Amygdala (tissue), 56 donors: ENCODE data around the gene PSPN.
"Not testable (repeated sequence)": the region's sequence is repeated elsewhere in the genome, so short reads cannot be mapped to it uniquely, and the experiment has no call there.

Experiments
- DNase-seq, 56 donors: peaks; one replicate each; lab custom pipeline; 2025; lab: John Stamatoyannopoulos, UW

The PSPN gene

DNA sequence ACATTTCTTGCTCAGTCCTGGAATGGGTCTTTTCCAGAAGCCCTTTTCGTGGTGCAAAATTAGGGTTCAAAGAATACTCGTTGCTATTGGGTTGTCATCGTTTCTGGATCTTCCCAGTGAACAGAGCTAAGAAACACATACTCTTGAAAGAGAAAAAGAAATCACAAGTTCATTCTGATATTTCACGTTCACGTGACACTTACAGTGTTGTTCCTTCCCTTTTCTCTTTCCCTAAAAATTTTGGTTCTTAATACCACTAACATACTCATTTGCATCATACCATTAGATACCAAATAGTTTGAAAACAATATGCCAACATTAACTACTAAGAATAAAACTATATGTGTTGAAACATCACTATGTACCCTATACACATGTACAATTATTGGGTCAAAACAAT, 30.7 kb upstream of the PSPN start:
- no peak for DNase-seq

- DNase-seq, result peak in 54 of 56 donors; percentile 3 to 90 (median 70)
These were observed 27.3 kb upstream of the PSPN start for GRCh38 chr19:6402837-6403608.

DNA sequence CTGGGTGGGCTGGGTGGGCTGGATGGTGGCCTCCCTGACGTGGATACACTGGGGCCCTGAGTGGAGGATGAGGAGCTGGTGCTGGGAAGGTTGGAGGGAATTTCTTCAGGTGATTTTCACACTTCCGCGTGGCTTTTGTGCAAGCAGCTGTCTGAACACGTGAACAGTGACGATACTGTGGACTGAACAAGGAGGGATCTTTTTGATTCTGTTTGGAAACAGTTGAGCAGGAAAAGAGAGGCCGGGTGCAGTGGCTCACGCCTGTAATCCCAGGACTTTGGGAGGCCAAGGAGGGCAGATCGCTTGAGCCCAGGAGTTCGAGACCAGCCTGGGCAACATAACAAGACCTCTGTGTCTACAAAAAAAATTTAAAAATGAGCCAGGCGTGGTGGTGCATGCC, 26.3 kb upstream of the PSPN start:
- no peak for DNase-seq

- DNase-seq, result not testable (repeated sequence)
These were observed 24.6 kb upstream of the PSPN start for GRCh38 chr19:6400062-6400944.

DNA sequence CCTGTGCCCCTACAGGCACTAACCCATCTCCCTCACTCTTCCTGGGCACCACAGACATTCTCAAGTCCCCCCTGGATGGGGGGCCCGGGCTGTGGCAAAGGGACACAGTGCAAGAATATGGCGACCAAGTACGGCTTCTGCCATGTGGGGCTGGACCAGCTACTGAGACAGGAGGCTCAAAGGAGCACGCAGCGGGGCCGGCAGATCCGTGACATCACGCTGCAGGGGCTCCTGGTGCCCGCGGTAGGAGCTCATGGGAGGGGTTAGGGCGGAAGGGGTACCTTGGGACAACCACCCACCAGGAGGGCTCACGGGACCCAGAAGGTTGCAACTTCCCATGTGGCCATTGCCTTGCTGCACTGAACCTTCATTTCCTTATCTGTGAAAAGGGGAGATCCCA, 20.6 kb upstream of the PSPN start:
- no peak for DNase-seq

GRCh38 chr19:6394831-6395230, 19.1 kb upstream of the PSPN start:
- DNase-seq, result no peak

DNA sequence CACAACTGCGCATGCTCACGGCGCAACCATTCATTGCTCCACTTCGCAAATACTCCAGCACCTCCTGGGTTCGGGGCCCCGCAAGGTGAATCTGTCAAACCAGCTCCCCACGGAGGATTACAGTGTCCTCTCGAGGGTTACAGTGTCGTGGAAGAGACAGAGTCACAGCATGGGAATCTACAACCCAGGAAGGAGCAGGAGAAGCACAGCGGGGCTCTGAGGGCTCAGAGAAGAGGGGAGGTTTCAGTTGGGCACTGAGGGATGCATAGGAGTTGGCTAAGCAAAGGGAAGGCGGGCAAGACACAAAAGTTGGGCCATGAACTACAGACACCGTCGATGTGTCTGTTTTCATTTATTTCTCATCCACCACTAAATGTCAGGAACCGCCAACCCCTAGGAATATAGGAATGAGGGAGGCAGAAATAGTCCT, 18.3 kb upstream of the PSPN start:
- DNase-seq, result peak in 1 of 56 donors; percentile 59

DNA sequence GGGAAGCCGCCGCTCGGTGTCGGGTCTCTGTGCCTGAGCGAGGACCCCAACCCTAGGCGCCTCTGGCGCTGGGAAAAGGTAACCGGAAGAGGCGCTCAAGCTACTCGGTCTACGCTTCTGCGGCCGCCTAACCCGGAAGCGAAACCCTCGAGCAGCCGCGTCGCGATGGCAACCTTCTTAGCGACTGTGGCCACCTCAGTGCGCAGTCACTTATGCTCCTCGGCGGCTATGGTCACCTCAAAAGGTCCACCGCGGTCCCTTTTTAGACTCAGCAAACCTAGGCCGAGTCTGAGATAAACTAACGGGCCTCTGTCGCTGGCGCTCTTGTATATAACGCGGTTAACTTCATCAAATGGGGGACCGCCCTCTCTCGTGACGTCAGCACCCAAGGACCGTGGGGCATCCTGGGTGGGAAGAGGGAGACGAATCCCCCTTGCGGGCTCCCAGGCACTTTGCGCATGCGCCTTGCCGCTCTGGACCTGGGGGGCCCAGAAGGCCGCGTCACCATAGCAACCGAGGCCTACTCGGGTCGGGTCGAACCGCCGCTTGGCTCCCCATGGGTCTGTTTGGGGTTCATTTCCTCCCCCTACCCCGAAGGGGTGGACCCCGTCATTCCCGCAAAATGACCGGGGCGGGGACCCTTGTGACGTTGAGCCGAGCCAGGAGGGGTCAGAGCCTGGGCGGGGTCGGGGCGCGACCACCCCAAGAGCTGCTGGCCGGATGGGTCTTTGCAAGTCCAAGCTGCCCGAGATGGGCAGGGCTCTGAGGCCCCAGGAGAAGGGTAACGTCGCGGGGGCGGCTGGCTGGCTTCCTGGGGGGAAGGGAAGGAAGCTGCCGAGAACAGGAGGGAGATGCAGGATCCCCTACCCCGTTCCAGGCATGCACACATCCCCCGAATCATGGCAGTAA, 17.6 kb upstream of the PSPN start, which contains the start of gene GTF2F1:
Gene GTF2F1, minus strand, starts transcription at position 91 of the 909 bp plus-strand sequence. CDS start 169 bp downstream, outside the sequence.
- DNase-seq, result peak; percentile 76 to 99 (median 93)

- no peak for DNase-seq
These were observed 16.7 kb upstream of the PSPN start for GRCh38 chr19:6392221-6393073.

- no peak for DNase-seq
These were observed 11.6 kb upstream of the PSPN start for GRCh38 chr19:6387372-6387771.

DNA sequence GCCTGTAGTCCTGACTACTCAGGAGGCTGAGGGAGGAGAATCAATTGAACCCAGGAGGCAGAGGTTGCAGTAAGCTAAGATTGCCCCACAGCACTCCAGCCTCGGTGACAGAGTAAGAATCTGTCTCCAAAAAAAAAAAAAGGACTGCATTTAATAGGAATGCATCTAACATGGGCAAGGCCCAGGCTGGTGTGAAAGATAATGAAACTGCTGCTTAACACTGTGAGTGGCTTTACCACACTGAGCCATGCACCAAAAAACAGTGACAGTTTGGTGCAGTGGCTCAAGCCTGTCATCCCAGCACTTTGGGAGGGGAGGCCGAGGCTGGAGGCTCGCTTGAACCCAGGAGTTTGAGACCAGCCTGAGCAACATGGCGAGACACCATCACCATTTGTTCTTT, 8.6 kb upstream of the PSPN start:
- no peak for DNase-seq

GRCh38 chr19:6383188-6383587, 7.5 kb upstream of the PSPN start:
- DNase-seq, result no peak

DNA sequence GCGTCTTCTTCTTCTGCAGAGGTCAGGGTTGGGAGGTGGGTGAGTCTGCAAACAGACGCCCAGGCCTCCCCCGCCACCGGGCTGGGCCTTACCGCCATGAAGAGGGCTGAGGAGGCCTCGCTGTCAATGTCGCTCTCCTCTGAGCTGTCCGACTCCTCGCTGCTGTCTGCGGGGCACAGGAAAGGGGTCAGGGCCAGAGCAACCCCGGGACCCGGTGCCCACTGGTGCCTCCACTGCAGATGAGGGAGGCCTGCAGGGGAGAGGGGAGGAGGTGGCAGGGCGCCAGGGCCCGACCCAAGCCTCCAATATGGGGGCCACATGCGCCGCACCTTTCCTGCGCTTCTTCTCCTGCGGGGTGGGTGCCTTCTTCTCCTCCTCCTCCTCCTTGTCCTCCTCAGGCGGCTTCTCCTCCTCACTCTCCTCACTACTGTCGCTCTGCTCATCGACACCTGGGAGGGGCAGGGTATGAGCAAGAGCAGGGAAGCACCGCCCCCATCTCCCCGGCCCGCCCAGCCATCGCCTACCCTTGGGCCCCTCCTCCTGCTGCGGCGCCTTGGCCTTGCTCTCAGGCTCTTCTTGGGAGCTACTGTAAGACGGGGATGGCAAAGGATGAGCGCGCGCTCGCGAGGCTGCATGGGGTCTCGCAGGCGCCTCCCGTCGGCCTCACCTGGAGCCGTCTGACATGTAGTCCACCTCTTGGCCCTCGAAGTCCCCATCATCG, 5.5 kb upstream of the PSPN start:
- no peak for DNase-seq

DNA sequence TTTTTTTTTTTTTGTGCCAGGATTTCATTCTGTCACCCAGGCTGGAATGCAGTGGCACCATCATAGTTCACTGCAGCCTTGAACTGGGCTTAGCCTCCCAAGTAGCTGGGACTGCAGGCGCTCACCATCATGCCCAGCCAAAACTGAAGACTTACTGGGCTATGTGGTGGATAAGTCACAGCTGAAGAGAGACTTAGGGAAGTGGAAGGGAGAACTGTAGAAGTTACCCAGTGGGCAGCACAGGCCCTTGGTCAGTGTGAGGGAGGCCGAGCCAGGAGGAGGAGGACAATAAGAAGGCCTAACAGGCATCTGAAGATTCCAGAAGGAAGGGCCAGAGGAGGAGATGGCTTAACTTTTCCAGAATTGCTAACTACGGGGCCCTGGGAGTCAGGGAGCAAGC, 4.0 kb upstream of the PSPN start:
- DNase-seq, result no peak

GRCh38 chr19:6378486-6378885, 2.8 kb upstream of the PSPN start:
- DNase-seq, result peak in 1 of 56 donors; percentile 8

DNA sequence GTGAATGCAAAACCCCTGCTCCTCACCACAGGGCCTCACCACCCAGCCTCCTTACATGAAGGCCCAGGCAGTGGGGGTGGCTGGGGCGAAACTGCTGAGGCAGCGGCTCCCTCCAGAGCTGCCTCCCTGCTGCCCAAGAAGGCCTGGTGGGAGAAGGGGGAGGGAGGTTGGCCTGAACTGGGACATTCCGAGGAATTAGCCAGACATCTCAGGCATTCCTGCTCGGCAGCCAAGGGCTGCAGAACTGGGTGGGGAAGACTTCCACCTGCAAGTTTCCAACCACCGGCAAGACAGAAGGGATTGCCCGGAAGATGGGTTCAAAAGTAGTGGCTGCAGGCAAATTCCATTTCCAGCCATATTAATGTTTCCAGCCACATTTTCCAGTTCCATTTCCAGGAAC, 2.3 kb upstream of the PSPN start:
- DNase-seq, result no peak

- peak in 1 of 56 donors; percentile 4 for DNase-seq
These were observed 918 bp upstream of the PSPN start for GRCh38 chr19:6376512-6377190.

GRCh38 chr19:6374711-6375410, 872 bp downstream of the PSPN start:
- DNase-seq, result no peak
